Measurements from ENCODE around the gene KRTAP5-4.

KRTAP5-4 gene

DNA sequence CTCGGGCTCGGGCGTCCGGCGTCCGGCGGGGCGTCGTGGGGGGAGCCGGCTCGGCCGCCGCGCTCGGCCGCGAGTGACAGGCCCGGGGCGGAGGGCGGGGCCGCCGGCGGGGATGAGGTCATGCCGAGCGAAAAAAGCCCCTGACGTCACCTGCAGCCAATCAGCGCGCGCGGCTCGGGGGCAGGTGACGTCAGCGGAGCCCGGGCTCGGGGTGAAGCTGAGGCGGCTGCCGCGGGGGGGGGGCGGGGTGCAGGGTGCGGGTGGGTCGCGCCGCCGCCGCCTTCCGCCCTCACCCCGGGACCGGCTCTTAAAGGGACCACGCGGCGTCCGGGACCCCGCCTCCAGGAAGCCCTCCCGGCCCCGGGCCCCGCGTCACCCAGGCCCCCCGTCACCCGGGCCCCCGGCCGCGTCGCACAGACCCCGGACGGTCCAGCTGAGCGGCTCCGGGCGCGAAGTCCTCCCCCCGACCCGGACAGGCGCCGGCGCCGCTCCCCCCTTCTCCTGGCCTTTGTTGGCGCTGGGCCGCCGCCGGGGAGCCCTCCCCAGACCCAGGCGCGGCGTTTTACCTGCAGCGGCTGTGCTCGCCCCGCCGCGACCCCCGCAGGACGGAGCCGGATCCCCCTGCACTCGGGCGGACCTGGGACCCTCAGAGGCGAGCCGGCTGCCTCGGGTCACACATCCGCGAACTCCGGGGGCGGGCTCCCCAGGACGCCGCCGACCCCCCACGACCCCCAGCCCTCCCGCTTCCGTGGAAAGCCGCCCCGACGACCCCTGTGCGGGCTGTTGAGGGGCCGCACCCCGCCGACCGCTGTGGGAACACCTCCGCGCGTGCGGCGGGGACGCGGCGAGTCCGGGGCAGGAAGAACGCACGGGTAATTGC, 49.5 kb downstream of the KRTAP5-4 start, which contains the start of gene DUSP8:
TSS of gene DUSP8 (minus strand) at position 75 of the 880 bp plus-strand sequence. CDS start 6,445 bp downstream, outside the sequence.
- peak; percentile 90 for DNase-seq (ENCODE audit: low read depth)

DNA sequence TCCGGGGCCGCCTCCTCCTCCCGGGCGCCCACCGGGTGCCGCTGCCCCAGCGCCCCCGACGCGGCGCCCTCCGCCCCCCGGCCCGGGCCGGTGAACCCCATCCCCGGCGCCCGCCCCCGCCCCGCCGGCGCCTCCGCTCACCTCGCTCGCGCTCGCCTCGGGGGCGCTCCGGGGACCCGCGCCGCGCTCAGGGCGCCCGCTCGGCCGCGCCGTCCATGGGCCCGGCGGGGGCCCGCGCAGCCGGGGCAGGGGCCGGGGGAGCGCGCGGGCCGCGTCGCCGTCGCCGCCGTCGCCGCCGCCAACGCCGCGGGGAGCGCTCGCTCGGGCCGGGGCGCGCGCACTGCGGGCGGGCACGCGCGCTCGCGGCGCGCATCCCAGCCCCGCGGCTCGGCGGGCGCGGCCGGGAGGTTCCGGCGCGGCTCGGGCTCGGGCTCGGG, 50.2 kb downstream of the KRTAP5-4 start:
- no peak for DNase-seq (ENCODE audit: low read depth)
